Gastroesophageal sphincter (tissue), 3 donors: Measurements from ENCODE around the gene FHIT.

ENCODE experiments used
- EP300 ChIP-seq: sonication (generic); formaldehyde crosslinking; IDR thresholded peaks from one replicate; pipeline ENCODE4 v1.6.1; 2017; ENCODE audit warnings: antibody characterized with exemption, mild to moderate bottlenecking
- POLR2A ChIP-seq, 2 donors: fragments of 450-650 bp; IDR thresholded peaks; one replicate each; pipeline ENCODE4 v1.6.1; 2017; ENCODE audit warnings: antibody characterized with exemption in 2 of 2, mild to moderate bottlenecking in 2 of 2, moderate library complexity in 1 of 2
- TF ChIP-seq, protein P1 (sequence below), 4 experiments: fragments of 200-600 bp in 2 of 4; fragments of 450-650 bp in 2 of 4; sonication (generic) in 1 of 4; IDR thresholded peaks; one replicate each; pipeline ENCODE4 v1.5.1; 2017 to 2019; ENCODE audit warnings: antibody characterized with exemption in 4 of 4, mild to moderate bottlenecking in 2 of 4, moderate library complexity in 2 of 4

DNA sequence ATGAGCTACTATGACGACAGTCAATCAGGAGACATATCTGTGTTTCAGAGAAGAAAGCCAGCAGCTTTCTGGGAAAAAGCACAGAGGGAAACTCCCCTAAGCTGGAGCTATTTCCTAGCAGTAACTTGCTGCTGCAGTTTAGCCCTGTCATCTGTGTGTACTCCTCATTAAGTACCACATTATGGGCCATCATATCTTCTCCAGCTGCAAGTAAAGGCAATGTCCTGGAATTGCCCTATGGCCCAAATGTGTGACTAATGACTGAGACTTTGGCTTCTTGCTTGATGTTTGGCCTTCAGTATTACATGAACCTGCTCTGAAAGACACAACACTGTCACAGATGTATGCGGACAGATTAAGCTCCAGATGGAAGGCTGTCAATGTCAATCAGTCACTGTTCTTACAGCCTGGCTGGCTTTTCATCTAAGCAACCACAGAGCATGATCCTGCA lies 190.8 kb downstream of the FHIT start:
- TF ChIP-seq, protein P1, sequence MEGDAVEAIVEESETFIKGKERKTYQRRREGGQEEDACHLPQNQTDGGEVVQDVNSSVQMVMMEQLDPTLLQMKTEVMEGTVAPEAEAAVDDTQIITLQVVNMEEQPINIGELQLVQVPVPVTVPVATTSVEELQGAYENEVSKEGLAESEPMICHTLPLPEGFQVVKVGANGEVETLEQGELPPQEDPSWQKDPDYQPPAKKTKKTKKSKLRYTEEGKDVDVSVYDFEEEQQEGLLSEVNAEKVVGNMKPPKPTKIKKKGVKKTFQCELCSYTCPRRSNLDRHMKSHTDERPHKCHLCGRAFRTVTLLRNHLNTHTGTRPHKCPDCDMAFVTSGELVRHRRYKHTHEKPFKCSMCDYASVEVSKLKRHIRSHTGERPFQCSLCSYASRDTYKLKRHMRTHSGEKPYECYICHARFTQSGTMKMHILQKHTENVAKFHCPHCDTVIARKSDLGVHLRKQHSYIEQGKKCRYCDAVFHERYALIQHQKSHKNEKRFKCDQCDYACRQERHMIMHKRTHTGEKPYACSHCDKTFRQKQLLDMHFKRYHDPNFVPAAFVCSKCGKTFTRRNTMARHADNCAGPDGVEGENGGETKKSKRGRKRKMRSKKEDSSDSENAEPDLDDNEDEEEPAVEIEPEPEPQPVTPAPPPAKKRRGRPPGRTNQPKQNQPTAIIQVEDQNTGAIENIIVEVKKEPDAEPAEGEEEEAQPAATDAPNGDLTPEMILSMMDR (IDR thresholded peaks at IDR 0.05), result no peak
- TF ChIP-seq EP300 (no peak), POLR2A (IDR thresholded peaks at IDR 0.05) (no peak)
